Measurements from ENCODE around the gene SLC9A9.
"Not testable (repeated sequence)": the region's sequence is repeated elsewhere in the genome, so short reads cannot be mapped to it uniquely, and the experiment has no call there.

The SLC9A9 gene

GRCh38 chr3:143551761-143552160 lies 296.5 kb downstream of the SLC9A9 start:
- DNase-seq (ENCODE audit: low spot score): no peak

DNA sequence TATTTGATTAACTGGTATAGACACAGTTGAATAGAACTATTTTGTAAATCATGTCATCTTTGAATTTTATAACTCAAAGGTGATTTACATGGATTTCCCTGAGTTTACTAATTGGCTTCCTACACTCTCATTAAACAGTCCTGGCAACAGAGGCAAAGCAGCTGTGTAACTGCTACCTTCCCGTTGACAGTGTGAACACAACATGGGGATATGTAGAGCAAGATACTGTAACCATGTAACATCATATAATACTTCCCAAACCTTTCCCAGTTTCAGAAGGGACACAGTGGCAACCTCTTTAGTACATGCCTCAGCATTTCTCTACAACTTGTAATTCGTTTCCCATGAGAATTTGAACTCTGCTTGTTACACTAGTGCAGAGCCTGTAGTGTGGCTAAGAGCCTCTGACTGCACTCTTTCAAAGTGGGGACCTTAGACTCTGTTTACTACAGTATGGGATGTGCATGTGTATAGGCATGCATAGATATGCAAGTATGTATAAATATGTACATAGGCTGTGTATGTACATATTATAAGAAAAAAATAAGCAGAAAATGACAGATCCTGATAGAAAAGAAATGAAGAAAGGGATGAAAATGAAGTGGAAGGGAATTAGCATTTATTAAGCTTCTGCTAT lies 299.3 kb downstream of the SLC9A9 start:
- DNase-seq (ENCODE audit: low spot score): no peak

GRCh38 chr3:143548393-143548792 lies 299.9 kb downstream of the SLC9A9 start:
- DNase-seq (ENCODE audit: low spot score): no peak

DNA sequence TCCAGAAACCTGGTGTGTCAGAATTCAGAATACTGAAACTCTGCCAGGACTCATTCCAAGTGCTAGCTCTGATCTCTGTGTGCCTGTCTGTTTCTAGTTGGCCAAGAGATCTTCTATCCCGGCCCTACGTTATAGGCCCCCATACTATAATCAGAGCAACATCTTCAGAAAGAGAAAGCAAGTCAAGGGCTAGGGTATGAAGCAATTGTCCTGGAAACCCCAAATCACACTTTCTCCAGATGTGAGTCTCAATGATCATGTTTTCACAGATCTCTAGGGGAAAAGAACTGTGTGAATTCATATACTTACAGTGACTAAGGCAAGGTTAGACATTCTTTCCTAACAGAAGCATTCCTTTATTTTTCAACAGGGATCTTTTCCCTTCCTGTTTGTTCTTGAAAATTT lies 309.7 kb downstream of the SLC9A9 start:
- DNase-seq (ENCODE audit: low spot score): peak; percentile 76

DNA sequence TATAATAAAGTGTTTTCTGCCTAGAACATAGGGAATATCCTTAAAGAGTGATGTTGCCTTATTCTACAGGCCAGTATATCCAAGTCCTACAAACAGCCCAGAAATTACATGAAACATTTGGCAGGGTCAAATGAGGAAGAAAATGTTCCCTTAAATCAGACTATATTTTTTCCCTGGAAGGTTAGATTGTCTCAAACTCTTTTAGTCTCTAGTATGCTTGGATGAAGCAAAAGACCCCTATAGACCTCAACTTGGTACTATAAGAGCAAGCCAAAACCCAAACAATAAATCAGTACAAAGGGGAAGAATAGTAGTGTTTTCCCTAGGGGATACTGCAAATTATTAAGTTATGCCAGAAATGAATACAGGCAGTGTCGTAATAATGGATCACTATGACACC lies 310.2 kb downstream of the SLC9A9 start:
- DNase-seq (ENCODE audit: low spot score): no peak

DNA sequence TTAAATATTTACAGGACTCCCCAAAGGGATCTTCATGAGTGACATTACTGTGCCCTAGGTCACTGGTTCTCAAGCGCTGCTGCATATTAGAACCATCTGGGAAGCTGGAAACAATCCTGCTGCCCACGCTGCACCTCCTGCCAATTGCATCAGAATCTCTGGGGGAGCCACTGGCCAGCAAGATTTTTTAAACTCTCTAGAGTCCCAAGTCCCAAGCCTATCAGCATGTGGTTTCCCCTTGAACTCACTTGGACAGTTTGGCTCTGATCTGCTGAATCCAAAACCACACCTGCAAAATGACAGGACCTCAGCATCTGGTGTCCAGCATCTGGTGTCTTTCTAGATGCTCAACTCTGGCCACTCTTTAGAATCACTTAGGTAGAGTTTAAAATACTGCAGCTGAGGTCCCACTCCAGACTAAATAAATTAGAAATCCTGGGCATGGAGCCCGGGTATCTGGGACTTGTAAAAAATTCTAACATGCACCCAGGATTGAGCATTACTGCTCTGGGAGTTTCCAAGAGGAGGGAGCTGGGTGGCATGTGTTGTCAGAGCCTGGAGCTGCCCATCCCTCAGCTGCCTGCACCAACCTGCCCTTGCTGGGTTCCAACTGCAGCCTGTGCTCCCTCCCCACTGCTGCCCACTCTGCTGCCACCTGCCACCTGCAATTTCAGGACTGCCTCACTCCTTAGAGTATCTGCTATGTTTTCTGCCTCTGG lies 311.3 kb downstream of the SLC9A9 start:
- DNase-seq (ENCODE audit: low spot score): peak; percentile 74

GRCh38 chr3:143535994-143536784 lies 312.1 kb downstream of the SLC9A9 start:
- DNase-seq (ENCODE audit: low spot score): no peak

- no peak for DNase-seq (ENCODE audit: low spot score)
These were observed 314.9 kb downstream of the SLC9A9 start for GRCh38 chr3:143533391-143533790.

- DNase-seq (ENCODE audit: low spot score): no peak
These were observed 316.2 kb downstream of the SLC9A9 start for GRCh38 chr3:143532091-143532490.

DNA sequence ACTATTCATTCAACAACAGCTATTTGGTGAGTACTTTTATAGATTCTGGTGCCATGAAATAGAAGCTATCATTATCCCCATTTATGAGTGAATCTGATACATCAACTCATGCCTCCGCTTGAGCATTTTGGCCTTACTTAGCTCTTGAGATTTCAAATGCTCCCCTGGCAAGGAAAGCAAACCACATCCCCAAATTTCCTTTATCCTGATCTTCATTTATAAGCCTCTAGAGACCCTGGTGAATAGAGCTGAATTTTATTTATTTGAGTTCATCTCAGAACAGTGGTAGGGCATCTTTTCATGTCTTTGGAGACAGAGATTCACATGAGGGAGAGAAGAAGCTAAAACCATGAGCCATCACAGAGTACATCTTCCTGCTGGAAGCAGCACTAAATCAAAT lies 317.2 kb downstream of the SLC9A9 start:
- no peak for DNase-seq (ENCODE audit: low spot score)

DNA sequence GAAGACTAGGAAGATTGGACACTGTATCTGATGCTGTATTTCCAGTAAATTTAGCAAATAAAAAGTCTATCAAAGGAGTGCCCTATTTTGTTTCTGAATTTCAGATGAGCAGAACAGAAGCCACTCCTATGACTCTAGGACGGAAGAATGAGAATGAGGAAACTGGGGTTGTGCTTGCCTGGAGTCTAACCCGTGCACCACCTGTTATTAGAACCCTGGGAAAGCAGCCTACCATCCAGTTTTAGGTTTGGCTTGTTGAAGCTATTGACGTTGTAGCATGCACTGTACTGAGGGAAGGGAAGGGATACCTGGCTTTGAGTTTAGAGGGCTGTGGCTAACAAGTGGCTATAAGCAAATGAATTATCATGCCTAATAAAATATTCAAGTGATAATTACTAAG lies 318.5 kb downstream of the SLC9A9 start:
- DNase-seq (ENCODE audit: low spot score): no peak

DNA sequence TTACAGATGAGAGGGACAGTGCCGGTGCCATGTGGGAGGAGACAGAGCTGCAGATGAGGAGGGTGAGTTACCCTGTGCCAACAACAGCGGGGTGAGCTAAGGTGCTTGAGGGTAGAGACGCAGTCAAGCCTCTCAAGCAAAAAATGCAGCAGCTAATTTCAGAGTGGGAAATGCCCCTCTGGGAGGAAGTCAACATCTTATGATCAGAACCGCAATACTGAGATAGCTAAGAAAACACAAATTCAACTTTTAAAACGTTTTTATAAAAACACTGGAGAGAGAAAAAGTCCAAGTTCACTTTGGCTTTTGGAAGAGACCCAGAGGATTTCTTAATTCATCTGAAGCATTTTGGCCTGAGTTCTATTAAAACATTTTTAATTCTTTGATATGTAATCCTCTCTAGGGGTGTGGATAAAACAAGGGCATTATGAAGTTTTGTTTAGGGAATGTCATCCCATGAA lies 319.2 kb downstream of the SLC9A9 start:
- DNase-seq (ENCODE audit: low spot score): peak; percentile 14

DNA sequence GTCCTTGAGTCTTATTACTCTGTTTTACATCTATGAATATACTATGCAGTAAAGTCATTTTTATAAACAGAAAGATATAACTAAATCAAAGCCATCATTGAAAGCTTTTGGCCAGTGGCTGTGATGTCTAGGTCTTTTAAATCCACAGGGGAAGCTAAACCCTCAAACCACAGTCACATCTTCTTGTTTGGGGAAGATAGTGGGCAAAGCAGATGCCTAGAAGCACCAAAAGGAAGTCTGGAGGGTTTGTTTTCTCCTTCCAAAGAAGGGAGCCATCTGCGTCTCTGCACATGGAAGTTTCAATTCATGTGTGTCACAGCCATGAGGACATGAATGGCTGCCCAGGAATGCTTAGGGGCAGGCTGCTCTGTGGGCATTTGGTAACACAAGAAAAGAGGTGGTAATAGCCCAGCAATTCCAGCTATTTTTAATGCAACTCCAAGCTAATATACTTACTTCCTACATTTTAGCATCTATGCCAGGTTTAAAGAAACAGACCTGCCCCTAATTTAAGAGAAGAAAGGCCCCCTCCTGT lies 322.2 kb downstream of the SLC9A9 start:
- peak; percentile 11 for DNase-seq (ENCODE audit: low spot score)

DNA sequence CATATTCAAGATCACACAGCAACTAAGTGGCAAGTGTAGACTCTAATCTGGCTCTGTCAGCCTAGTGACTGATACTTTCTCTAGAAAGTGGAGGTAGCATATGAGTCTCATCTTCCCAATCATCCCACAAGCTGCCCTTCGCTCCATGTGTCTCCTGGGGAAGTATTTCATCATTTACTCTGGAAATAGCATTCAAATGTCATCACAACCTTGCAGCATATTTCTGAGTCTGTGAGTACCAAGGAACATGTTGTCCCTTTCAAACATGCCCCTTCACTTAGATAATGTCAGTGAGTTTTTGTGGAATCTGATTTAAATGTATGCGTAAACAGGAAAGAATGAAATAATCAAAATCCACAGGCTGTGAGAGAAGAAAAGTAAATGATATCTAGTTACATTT lies 322.9 kb downstream of the SLC9A9 start:
- DNase-seq (ENCODE audit: low spot score): peak; percentile 13

DNA sequence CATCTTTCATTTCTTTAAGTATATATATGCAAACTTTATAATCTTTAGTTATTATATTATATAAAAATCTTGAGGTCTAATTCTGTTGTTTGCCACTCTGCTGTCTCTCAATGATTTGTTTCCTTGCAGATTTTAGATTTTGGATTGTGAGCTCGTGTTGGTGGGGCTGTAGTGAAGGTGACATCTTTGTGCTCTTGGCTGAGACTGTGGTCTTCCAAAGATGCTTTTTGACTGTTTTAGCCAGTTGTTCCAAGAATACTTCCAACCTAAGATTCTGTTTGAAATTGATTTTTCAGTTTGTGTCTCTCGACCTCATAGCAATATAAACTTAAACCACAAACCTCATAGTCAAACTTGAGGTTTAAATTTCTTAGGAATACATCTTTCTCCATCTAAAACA lies 326.5 kb downstream of the SLC9A9 start:
- DNase-seq (ENCODE audit: low spot score): no peak

GRCh38 chr3:143517131-143517530 lies 331.1 kb downstream of the SLC9A9 start:
- not testable (repeated sequence) for DNase-seq (ENCODE audit: low spot score)

- no peak for DNase-seq (ENCODE audit: low spot score)
These were observed 333.4 kb downstream of the SLC9A9 start for GRCh38 chr3:143514874-143515273.

DNA sequence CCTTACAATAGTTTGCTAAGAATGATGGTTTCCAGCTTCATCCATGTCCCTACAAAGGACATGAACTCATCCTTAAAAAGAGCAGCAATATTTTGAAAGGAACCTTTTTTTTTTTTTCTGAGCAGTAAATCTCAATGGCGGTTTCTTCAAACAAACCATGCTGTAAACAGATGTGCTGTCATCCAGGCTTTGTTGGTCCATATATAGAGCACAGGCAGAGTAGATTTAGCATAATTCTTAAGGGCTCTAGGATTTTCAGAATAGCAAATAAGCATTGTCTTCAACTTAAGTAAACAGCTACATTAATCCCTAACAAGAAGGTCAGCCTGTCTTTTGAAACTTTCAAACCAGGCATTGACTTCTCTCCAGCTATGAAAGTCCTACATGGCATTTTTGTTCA lies 334.2 kb downstream of the SLC9A9 start:
- DNase-seq (ENCODE audit: low spot score): no peak

DNA sequence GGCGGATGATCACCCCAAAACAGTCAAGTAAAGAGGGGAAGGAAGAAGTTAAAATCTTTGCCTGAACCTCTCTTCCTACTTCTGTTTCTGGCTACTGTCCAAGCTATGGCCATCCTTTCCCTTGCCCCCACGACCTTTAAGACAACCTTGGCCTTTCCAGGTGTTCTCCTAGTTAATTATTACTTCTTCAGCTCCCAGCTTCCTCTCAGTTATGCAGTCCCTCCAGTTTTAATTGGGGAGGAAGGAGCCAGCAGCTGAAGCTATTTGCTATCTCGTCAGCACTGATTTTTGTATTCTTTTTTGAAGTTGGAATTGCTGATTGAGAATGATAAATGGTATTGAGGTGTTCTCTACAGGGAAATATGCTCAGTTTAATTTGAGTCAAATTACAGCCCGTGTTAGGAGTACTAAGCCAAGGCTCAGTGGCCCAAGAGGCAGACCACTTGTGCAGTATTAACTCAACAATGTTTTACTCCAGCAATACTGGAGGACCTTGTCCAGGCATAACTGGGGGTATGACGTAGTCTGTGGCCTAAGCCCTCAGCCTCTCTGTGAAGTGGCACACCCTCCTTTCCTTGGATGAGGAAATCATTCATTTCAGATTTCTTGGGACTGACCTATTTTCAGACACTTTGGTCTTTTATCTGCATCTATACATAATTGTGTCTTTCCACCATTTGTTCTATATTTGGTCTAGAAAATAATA lies 336.9 kb downstream of the SLC9A9 start:
- no peak for DNase-seq (ENCODE audit: low spot score)

GRCh38 chr3:143510601-143511000 lies 337.7 kb downstream of the SLC9A9 start:
- DNase-seq (ENCODE audit: low spot score): no peak

DNA sequence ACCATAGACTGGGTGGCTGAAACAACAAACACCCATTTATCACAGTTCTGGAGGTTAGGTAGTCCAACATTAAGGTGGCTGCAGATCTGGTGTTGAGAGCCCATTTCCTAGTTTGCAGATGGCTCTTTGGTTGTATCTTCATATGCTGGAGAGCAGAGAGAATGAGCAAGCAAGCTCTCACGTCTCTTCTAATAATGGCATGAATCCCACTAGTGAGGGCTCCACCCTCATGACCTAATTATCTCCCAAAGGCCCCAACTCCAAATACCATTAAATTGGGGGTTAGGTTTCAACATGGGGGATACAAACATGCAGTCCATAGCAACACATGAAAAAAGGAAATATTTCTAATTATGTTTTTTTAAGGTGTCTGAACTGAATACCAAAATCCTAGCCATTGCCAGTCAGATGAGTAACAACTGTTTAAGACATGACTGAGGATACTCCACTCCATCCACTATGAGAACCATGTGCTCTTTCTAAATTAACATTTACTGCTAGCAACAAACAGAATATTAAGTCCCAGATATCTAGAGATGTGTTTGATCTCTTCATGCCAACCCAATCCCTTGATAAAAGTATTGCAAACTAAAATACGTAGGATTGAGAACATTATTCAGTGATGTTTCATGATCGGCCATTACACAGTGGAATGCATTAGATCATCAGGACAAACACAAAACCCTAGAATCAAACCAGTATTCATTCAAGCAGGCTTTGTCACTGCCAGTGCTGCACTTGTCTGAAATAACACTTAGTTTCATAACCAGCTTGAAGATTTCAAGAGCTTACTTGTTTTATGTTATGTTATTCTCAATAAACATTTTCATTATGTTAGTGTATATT lies 340.3 kb downstream of the SLC9A9 start:
- DNase-seq (ENCODE audit: low spot score): peak; percentile 70

Data from GM03348 (cell line).